ENCODE results near the gene PEAK3.

Gene PEAK3

GRCh38 chr19:2236064-2236313, 46.0 kb downstream of the PEAK3 start:
- DNase-seq (ENCODE audit: extremely low read depth, low read depth): no peak
- TF ChIP-seq CTCF (IDR thresholded peaks at IDR 0.05; ENCODE audit: low read depth, low read length): no peak

GRCh38 chr19:2235381-2236063, 46.5 kb downstream of the PEAK3 start:
- no peak for DNase-seq (ENCODE audit: extremely low read depth, low read depth)
- no peak for TF ChIP-seq CTCF (IDR thresholded peaks at IDR 0.05; ENCODE audit: low read depth, low read length)

GRCh38 chr19:2234996-2235380, 47.0 kb downstream of the PEAK3 start:
- no peak for DNase-seq (ENCODE audit: extremely low read depth, low read depth)
- TF ChIP-seq CTCF (IDR thresholded peaks at IDR 0.05; ENCODE audit: low read depth, low read length): no peak

GRCh38 chr19:2233601-2234280, 48.2 kb downstream of the PEAK3 start:
- no peak for TF ChIP-seq CTCF (IDR thresholded peaks at IDR 0.05; ENCODE audit: low read depth, low read length)
- DNase-seq (ENCODE audit: extremely low read depth, low read depth): no peak

GRCh38 chr19:2232286-2233151, 49.5 kb downstream of the PEAK3 start:
- DNase-seq (ENCODE audit: extremely low read depth, low read depth): no peak
- no peak for TF ChIP-seq CTCF (IDR thresholded peaks at IDR 0.05; ENCODE audit: low read depth, low read length)

- DNase-seq (ENCODE audit: extremely low read depth, low read depth): no peak
- TF ChIP-seq CTCF (IDR thresholded peaks at IDR 0.05; ENCODE audit: low read depth, low read length): no peak
Measured at GRCh38 chr19:2231621-2232221, 50.3 kb downstream of the PEAK3 start.

Measured in AG09319 (cell line).